Loucy (cell line): ENCODE measurements around the gene KLK3.

Experiments used
- CTCF ChIP-seq: fragments of 200-600 bp; sonication (generic); conservative IDR thresholded peaks from 2 replicates; pipeline ENCODE4 v1.5.1; 2014; ENCODE audit warnings: mild to moderate bottlenecking, antibody characterized with exemption, low read length
- EZH2phosphoT487 ChIP-seq: fragments of 200-600 bp; IDR thresholded peaks from 2 replicates; pipeline ENCODE4 v1.6.1; 2018; ENCODE audit warnings: antibody characterized with exemption, mild to moderate bottlenecking, moderate library complexity, borderline replicate concordance

GRCh38 chr19:50902640-50903039 is 47.9 kb downstream of the KLK3 start:
- TF ChIP-seq CTCF (no peak), EZH2phosphoT487 (no peak)
